ENCODE results near the gene PRKCB. TPM values are rescaled to one million over a fixed set of nuclear protein-coding genes. Genes with fewer than 3 reads are reported as not detected.

The PRKCB gene
- total and polyA plus RNA-seq, 2 experiments from 2014 or later, result 3.7 to 16.4 TPM

GRCh38 chr16:24009955-24010354 lies 174.2 kb downstream of the PRKCB start:
- Histone ChIP-seq H3K27ac (ENCODE audit: low read depth) (no peak overlapping the region), H3K27me3 (ENCODE audit: insufficient read depth) (no peaks in the 10 kb centered on the region), H3K79me2 (replicated peaks; ENCODE audit: insufficient read depth) (no peaks in the 10 kb centered on the region), H3K36me3 (ENCODE audit: insufficient read depth) (no peaks in the 10 kb centered on the region), H4K20me1 (replicated peaks; ENCODE audit: insufficient read depth) (no peaks in the 10 kb centered on the region), H3K9me2 (ENCODE audit: insufficient read depth) (no peaks in the 10 kb centered on the region), H3K4me2 (no peak overlapping the region), H2AFZ (no peak overlapping the region), H3K4me1 (ENCODE audit: insufficient read depth) (no peaks in the 10 kb centered on the region), H3F3A (replicated peaks; ENCODE audit: low read depth) (no peaks in the 10 kb centered on the region), H3K4me3 (no peak overlapping the region)
- Mint-ChIP-seq H3K27ac (no peak overlapping the region), H3K27me3 (ENCODE audit: insufficient read depth, low read depth, poor library complexity) (no peaks in the 10 kb centered on the region), H3K4me3 (no peak overlapping the region), H3K4me1 (peaks cover 5% of the 10 kb centered on the region; the same call in 2 of the 3 replicates), H3K9me3 (no peaks in the 10 kb centered on the region), H3K36me3 (ENCODE audit: low read depth) (no peaks in the 10 kb centered on the region)
- ATAC-seq (peak; percentile 43; the same call in 2 of the 3 replicates), DNase-seq (ENCODE audit: low spot score) (no peak)
- TF ChIP-seq, protein P1, sequence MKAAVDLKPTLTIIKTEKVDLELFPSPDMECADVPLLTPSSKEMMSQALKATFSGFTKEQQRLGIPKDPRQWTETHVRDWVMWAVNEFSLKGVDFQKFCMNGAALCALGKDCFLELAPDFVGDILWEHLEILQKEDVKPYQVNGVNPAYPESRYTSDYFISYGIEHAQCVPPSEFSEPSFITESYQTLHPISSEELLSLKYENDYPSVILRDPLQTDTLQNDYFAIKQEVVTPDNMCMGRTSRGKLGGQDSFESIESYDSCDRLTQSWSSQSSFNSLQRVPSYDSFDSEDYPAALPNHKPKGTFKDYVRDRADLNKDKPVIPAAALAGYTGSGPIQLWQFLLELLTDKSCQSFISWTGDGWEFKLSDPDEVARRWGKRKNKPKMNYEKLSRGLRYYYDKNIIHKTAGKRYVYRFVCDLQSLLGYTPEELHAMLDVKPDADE (IDR thresholded peaks at IDR 0.05), result no peak
- TF ChIP-seq, protein P2, sequence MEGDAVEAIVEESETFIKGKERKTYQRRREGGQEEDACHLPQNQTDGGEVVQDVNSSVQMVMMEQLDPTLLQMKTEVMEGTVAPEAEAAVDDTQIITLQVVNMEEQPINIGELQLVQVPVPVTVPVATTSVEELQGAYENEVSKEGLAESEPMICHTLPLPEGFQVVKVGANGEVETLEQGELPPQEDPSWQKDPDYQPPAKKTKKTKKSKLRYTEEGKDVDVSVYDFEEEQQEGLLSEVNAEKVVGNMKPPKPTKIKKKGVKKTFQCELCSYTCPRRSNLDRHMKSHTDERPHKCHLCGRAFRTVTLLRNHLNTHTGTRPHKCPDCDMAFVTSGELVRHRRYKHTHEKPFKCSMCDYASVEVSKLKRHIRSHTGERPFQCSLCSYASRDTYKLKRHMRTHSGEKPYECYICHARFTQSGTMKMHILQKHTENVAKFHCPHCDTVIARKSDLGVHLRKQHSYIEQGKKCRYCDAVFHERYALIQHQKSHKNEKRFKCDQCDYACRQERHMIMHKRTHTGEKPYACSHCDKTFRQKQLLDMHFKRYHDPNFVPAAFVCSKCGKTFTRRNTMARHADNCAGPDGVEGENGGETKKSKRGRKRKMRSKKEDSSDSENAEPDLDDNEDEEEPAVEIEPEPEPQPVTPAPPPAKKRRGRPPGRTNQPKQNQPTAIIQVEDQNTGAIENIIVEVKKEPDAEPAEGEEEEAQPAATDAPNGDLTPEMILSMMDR (conservative IDR thresholded peaks at IDR 0.05; ENCODE audit: low read depth in 2 of 2), result no peak
- TF ChIP-seq REST (IDR thresholded peaks at IDR 0.05; ENCODE audit: unreplicated experiment) (no peak), JUNB (IDR thresholded peaks at IDR 0.05; ENCODE audit: unreplicated experiment) (no peak), CREB1 (CRISPR knock-in tag; IDR thresholded peaks at IDR 0.05; ENCODE audit: low read depth) (no peak), ZNF331 (CRISPR knock-in tag; IDR thresholded peaks at IDR 0.05; ENCODE audit: low read depth) (no peak), STAT1 (IDR thresholded peaks at IDR 0.05; ENCODE audit: unreplicated experiment) (no peak), NANOG (IDR thresholded peaks at IDR 0.05; ENCODE audit: borderline replicate concordance) (no peak), ZNF114 (CRISPR knock-in tag; IDR thresholded peaks at IDR 0.05) (no peak), EZH2 (IDR thresholded peaks at IDR 0.05; ENCODE audit: low read depth, unreplicated experiment) (no peak), EZH2phosphoT487 (IDR thresholded peaks at IDR 0.05; ENCODE audit: unreplicated experiment) (no peak), POLR2AphosphoS5 (IDR thresholded peaks at IDR 0.05; ENCODE audit: low read depth) (no peak)
- TF ChIP-seq, protein P3, sequence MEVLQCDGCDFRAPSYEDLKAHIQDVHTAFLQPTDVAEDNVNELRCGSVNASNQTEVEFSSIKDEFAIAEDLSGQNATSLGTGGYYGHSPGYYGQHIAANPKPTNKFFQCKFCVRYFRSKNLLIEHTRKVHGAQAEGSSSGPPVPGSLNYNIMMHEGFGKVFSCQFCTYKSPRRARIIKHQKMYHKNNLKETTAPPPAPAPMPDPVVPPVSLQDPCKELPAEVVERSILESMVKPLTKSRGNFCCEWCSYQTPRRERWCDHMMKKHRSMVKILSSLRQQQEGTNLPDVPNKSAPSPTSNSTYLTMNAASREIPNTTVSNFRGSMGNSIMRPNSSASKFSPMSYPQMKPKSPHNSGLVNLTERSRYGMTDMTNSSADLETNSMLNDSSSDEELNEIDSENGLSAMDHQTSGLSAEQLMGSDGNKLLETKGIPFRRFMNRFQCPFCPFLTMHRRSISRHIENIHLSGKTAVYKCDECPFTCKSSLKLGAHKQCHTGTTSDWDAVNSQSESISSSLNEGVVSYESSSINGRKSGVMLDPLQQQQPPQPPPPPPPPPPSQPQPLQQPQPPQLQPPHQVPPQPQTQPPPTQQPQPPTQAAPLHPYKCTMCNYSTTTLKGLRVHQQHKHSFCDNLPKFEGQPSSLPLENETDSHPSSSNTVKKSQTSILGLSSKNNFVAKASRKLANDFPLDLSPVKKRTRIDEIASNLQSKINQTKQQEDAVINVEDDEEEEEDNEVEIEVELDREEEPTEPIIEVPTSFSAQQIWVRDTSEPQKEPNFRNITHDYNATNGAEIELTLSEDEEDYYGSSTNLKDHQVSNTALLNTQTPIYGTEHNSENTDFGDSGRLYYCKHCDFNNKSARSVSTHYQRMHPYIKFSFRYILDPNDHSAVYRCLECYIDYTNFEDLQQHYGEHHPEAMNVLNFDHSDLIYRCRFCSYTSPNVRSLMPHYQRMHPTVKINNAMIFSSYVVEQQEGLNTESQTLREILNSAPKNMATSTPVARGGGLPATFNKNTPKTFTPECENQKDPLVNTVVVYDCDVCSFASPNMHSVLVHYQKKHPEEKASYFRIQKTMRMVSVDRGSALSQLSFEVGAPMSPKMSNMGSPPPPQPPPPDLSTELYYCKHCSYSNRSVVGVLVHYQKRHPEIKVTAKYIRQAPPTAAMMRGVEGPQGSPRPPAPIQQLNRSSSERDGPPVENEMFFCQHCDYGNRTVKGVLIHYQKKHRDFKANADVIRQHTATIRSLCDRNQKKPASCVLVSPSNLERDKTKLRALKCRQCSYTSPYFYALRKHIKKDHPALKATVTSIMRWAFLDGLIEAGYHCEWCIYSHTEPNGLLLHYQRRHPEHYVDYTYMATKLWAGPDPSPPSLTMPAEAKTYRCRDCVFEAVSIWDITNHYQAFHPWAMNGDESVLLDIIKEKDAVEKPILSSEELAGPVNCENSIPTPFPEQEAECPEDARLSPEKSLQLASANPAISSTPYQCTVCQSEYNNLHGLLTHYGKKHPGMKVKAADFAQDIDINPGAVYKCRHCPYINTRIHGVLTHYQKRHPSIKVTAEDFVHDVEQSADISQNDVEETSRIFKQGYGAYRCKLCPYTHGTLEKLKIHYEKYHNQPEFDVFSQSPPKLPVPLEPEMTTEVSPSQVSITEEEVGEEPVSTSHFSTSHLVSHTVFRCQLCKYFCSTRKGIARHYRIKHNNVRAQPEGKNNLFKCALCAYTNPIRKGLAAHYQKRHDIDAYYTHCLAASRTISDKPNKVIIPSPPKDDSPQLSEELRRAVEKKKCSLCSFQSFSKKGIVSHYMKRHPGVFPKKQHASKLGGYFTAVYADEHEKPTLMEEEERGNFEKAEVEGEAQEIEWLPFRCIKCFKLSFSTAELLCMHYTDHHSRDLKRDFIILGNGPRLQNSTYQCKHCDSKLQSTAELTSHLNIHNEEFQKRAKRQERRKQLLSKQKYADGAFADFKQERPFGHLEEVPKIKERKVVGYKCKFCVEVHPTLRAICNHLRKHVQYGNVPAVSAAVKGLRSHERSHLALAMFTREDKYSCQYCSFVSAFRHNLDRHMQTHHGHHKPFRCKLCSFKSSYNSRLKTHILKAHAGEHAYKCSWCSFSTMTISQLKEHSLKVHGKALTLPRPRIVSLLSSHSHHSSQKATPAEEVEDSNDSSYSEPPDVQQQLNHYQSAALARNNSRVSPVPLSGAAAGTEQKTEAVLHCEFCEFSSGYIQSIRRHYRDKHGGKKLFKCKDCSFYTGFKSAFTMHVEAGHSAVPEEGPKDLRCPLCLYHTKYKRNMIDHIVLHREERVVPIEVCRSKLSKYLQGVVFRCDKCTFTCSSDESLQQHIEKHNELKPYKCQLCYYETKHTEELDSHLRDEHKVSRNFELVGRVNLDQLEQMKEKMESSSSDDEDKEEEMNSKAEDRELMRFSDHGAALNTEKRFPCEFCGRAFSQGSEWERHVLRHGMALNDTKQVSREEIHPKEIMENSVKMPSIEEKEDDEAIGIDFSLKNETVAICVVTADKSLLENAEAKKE (CRISPR knock-in tag; IDR thresholded peaks at IDR 0.05), result no peak
